NOMO-1 (cell line): ENCODE measurements around the gene COL1A1.
A peak's percentile ranks its signal among the peaks of the same experiment; 100 is the strongest.

Experiments
- DNase-seq, 2 experiments: peaks; one replicate each; lab custom pipeline; 2025; ENCODE audit not compliant: unreplicated experiment in 2 of 2; lab: John Stamatoyannopoulos, UW

COL1A1 gene

DNA sequence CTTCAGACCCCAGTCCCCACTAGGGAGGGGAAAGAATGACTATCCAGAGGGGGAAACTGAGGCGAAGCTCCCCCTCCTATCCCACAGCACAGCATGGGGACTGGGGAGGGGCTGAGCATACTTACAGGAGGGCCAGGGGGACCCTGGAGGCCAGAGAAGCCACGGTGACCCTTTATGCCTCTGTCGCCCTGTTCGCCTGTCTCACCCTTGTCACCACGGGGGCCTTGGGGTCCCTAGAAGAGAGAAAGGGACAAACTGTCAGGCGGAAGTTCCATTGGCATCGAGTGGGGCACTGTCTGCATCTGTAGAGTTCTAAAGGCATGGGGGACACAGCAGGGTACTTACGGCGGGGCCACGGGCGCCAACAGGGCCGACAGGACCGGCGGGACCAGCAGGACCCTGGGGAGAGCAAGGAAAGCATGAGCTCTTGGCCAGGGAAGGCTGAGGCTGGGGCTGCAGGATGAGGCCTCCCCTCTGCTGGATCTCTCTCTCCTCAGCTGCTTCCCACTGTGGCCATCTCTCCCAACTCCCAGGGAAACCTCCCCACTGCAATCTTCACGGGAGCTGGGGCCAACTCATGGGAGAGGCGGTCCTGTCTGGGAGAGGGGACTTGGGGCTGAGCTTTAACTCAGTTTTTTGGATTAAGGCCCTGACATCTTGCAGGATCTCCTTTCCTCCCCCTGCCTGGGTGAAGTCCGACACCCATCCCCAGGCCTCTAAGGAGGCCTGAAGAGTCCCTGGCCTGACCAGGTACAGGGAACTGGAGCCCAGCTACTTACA lies 13.5 kb downstream of the COL1A1 start:
- DNase-seq: no peak

- DNase-seq: no peak
Observed at GRCh38 chr17:50187394-50187725, 14.1 kb downstream of the COL1A1 start.

DNA sequence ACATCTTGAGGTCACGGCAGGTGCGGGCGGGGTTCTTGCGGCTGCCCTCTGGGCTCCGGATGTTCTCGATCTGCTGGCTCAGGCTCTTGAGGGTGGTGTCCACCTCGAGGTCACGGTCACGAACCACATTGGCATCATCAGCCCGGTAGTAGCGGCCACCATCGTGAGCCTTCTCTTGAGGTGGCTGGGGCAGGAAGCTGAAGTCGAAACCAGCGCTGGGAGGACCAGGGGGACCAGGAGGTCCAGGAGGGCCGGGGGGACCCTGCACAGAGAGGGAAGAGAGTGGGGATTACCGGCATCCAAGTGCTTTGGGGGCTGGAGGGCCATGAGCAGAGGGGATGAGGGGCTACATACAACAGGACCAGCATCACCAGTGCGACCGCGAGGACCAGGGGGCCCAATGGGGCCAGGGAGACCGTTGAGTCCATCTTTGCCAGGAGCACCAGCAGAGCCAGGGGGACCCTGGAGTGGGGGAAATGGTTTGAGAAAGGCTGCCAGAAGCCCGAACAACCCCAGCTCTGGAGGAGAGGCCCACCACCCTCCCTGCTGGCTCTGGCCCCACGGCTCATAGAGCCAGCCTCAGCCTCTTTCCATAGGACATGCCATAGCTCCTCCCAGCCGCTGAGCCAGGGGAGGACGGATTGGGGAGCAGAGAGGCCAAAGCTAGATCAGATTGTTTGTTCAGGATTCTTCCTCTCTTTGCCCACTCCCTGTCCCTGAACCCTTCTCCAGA lies 14.6 kb downstream of the COL1A1 start:
- no peak for DNase-seq

DNA sequence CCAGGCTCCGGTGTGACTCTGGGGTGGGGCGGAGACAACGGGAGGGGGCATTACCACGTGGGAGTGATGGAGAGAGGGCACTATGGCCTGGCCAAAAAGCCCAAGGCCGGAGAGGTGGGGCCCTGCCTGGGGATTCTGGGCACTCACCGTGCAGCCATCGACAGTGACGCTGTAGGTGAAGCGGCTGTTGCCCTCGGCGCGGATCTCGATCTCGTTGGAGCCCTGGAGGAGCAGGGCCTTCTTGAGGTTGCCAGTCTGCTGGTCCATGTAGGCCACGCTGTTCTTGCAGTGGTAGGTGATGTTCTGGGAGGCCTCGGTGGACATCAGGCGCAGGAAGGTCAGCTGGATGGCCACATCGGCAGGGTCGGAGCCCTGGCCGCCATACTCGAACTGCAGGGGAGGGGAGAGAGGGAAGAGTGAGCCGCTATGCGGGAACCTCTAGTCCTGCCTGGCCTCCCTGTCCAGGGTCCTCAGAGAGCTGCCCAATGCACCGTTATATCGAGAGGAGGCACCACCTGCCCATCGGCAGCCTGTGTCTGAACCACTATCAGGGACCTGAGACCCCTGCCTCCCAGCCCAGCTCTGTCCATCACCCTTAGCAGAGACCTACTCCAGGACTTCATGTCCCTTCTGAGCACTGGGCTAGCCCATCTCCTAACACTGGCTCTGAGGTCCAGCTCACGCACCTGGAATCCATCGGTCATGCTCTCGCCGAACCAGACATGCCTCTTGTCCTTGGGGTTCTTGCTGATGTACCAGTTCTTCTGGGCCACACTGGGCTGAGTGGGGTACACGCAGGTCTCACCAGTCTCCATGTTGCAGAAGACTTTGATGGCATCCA lies 15.6 kb downstream of the COL1A1 start:
- no peak for DNase-seq

DNA sequence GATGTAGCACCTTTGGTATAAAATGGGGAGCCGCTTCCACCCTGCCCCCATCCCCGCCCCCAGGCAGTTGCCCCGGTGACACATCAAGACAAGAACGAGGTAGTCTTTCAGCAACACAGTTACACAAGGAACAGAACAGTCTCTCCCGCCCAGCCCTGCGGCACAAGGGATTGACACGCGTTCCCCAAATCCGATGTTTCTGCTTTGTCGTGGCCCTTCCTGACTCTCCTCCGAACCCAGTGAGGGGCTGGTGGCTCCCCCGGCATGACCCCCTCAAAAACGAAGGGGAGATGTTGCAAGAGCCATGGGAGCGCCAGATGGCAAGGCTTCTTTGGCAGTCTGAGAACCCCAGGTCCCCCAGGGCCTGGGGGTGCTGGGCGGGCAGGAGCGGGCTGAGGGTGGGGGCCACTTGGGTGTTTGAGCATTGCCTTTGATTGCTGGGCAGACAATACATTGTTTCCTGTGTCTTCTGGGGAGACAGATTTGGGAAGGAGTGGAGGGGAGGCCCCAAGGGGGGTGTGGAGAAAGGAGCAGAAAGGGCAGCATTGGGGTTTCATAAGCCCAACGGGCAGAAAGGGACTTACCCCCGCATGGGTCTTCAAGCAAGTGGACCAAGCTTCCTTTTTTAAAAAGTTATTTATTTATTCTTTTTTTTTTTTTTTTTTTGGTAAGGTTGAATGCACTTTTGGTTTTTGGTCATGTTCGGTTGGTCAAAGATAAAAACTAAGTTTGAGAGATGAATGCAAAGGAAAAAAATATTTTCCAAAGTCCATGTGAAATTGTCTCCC lies 16.6 kb downstream of the COL1A1 start:
- peak; percentile 67 for DNase-seq

DNA sequence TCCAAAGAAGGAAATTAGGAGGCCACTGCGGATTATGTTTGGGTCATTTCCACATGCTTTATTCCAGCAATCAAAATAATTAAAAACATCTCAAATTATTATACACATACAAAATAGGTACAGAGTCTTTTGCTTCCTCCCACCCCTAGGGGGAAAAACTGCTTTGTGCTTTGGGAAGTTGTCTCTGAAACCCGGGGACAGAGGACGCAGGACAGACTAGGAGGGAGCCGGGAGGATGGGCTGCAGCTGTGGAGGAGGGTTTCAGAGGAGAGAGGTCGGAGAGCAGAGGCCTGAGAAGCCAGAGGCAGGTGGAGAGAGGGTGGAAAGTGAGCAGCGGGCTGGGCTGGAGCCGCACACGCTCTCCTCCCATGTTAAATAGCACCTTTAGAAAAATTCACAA lies 17.4 kb downstream of the COL1A1 start:
- DNase-seq: peak; percentile 14 to 62

GRCh38 chr17:50183421-50183994 lies 17.9 kb downstream of the COL1A1 start:
- DNase-seq: peak; percentile 93 to 95

- DNase-seq: no peak
Observed at GRCh38 chr17:50182783-50183420, 18.5 kb downstream of the COL1A1 start.

GRCh38 chr17:50181591-50182560 lies 19.6 kb downstream of the COL1A1 start:
- no peak for DNase-seq

DNA sequence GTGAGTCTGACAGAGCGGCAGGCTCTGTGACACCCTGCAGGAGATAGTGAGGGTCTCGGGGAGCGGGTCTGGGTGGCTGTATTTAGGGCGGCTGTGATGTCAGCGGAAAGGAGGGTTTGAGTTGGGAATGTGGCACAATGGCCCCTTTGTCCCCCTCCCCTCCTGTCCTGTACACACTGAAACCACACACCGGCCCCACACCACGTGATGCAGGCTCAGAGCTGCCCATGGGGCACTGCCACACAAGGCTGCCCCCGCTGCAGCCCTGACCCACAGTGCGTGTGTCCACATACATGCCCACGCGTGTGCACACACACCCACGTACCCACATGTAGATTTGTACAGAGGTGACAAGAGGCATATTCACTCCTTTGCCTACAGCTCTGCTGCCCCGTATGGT lies 20.3 kb downstream of the COL1A1 start:
- no peak for DNase-seq

DNA sequence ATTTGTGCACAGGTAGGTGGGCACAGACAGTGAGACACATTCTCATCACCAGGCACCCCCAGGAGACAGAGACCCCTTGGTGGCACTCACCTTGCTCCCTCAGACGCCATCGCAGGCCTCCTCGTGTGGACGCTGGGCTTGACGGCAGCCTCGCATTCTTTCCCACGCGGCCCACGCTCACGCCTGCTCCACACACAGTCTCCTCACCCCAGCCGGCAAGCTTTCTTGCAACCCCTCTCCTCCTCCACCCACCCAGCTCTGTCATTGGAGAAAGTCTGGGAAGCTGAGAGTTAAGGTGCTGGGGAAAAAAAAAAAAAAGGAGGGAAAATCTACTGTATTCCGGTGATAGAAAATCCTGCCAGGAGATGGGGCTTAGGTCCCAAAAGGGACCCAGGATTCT lies 20.8 kb downstream of the COL1A1 start:
- no peak for DNase-seq

DNA sequence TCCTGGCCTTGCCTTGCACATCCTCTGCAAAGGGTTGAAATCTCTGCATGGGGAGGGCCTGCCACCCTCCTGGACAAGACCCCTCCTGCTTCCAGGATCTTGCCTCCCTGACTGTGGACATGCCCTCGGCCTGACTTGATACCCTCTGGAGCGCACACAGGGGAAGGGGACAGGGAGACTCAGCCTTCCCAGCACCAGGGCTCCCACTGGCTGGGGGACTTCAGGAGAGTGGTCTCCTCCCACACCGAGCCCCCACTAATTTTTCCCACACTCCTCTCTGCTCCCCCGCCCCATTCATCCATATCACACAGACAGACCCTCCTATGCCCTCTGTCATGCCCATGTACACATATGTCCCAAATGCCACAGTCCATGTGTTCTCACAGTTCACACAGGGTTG lies 21.3 kb downstream of the COL1A1 start:
- no peak for DNase-seq

GRCh38 chr17:50177983-50178834 lies 23.2 kb downstream of the COL1A1 start:
- DNase-seq: no peak

DNA sequence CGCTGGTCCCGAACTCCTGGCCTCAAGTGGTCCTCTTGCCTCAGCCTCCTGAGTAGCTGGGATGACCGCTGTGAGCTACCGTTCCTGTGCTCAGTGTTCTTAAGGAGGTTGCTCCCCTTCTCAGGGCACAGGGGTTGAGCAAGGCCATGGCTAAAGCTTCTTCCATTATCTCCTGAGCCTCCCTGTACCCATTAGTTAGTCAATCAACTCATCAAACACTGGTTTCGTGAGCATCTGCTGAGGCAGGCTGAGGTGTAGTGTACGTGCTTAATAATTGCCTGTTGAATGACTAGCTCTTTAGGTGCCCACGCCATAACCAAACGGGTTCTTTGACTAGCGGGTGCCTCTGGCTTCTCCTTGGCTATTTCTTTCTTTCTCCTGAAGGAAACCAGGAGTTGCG lies 24.0 kb downstream of the COL1A1 start:
- no peak for DNase-seq

DNA sequence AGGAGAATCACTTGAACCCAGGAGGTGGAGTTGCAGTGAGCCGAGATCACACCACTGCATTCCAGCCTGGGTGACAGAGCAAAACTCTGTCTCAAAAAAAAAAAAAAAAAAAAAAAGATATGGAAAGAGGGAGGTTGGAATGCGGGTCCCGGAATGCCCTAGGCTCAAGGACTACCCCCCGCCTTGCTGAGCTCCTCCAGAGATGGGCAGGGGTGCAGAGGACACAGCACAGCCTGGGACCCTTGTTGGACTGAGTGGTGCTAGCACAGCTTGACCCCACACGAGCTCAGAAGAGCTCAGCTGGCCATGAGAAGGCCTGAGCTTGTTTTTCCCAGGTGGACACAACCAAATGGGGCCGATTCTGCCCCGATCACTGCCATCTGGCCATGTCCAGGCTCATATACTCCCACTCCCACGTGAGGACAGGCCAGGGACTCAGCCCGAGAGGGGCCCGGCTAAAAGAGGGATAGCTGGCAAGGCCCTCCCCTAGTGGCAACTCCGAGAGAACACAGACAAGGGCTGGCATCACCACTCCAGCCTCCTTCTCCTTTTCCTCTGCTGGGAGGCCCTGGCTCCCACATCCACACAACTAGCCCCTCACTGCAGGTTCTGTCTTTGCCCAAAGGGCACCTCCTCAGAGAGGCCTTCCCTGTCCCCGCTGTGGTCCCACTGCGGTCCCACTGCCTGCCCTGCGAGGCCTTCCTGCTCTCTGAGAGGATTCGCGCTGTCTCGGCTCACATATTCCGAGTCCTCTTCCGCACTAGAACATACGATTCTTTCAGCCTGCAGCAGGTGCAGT lies 24.7 kb downstream of the COL1A1 start:
- no peak for DNase-seq

- no peak for DNase-seq
Observed at GRCh38 chr17:50175035-50175807, 26.2 kb downstream of the COL1A1 start.
